Kidney (tissue), 14 donors: ENCODE measurements around the gene TMPRSS3. TPM values are rescaled to one million over a fixed set of nuclear protein-coding genes. Genes with fewer than 3 reads are reported as not detected.

Experiments used
- DNase-seq, 5 donors: peaks; one replicate each; pipeline ENCODE4 v3.0.0-alpha.2; 2013 to 2020
- FAIRE-seq: peaks from 2 replicates; lab custom pipeline; 2012; peaks lifted over from hg19 to GRCh38; lab: Jason Lieb, UNC
- H3K27ac ChIP-seq, 2 donors: one replicate each; pipeline ENCODE4 v1.7.0; 2013; ENCODE audit warnings: low read depth in 2 of 2, low read length in 2 of 2, inconsistent platforms in 1 of 2
- H3K27me3 ChIP-seq: one replicate; pipeline ENCODE4 v1.7.1; 2013; ENCODE audit warnings: low read length, inconsistent platforms; ENCODE audit not compliant: control insufficient read depth, insufficient read depth
- H3K36me3 ChIP-seq, 3 donors: one replicate each; pipeline versions ENCODE4 v1.7.0 to v1.7.1; 2013; ENCODE audit warnings: low read length in 3 of 3, control low read depth in 1 of 3, inconsistent platforms in 1 of 3; ENCODE audit not compliant: insufficient read depth in 3 of 3, control insufficient read depth in 2 of 3
- H3K4me1 ChIP-seq, 3 donors: one replicate each; pipeline versions ENCODE4 v1.7.0 to v1.7.1; 2013; ENCODE audit warnings: low read length in 3 of 3, inconsistent platforms in 1 of 3, low read depth in 1 of 3; ENCODE audit not compliant: control insufficient read depth in 2 of 3, insufficient read depth in 2 of 3
- H3K4me3 ChIP-seq, 3 donors: one replicate each; pipeline versions ENCODE4 v1.7.0 to v1.8.1; 2013; ENCODE audit warnings: low read length in 3 of 3, control low read depth in 1 of 3, inconsistent platforms in 1 of 3
- H3K9ac ChIP-seq, 3 donors: one replicate each; pipeline versions ENCODE4 v1.7.0 to v1.7.1; 2013; ENCODE audit warnings: low read length in 3 of 3, control low read depth in 1 of 3, inconsistent platforms in 1 of 3
- H3K9me3 ChIP-seq, 3 donors: one replicate each; pipeline versions ENCODE4 v1.7.0 to v1.7.1; 2013; ENCODE audit warnings: low read length in 3 of 3, control low read depth in 1 of 3, inconsistent platforms in 1 of 3; ENCODE audit not compliant: control insufficient read depth in 2 of 3, insufficient read depth in 1 of 3
- intact Hi-C: fragments of 100-400 bp; cut with DNase I; formaldehyde crosslinking; loops from one replicate; pipeline ENCODE4 v1.11.1; 2022
- polyA plus RNA-seq: library from polyadenylated mRNA; stranded (reverse); fragments of 350-450 nt; fragmentation: Illumina TruSeq; extraction: RNeasy Lipid Tissue Mini Kit (QIAGEN cat#74804); gene quantifications from one replicate; pipeline ENCODE4 v1.2.3, GENCODE V29; 2014; ENCODE audit warnings: low read depth, low replicate concordance; ENCODE audit not compliant: insufficient read depth
- total RNA-seq: library from RNA; stranded (reverse); fragmentation: NEBNext Ultra II Directional; extraction: Animal tissue kit (Norgen Biotek cat#: 25700); gene quantifications from one replicate; pipeline ENCODE4 v1.2.1, GENCODE V29; 2021
- TF ChIP-seq, protein P1 (sequence below): IDR thresholded peaks from 3 replicates; pipeline ENCODE4 v1.5.1; 2012; ENCODE audit warnings: mild to moderate bottlenecking, moderate library complexity, borderline replicate concordance; ENCODE audit not compliant: insufficient read depth; ENCODE audit errors: extremely low read depth
- donor health status: control.
- donor health status: control.
- donor health status: control.
- donor health status: control.
- donor health status: control.
- donor health status: DM: yes; HTN: yes; CAD: no.
- donor health status: Normal renal cell carcinoma (clear cell type).

Gene TMPRSS3
- total and polyA plus RNA-seq, 2 donors from 2014 or later, result 3.0 to 15.4 TPM

DNA sequence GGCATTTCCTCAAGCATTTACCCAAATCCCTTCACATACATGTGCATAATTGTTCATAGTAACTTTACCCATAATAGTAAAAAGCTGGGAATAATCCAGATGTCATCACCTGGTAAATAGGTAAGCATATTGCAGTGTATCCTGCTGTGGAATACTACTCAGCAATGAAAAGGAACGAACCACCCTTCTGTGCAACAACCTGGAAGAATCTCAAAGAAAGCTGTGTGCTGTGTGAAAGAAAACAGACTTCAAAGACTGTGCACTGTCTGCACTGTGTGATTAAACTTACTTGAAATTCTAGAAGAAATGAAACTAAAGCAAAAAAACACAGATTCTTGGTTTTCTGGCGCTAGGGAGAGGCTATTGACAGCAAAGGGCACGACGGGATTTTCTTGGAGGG, 58.6 kb downstream of the TMPRSS3 start:
- no peaks in the 10 kb centered on the region for H3K27me3 ChIP-seq
- intact Hi-C loops, result loop anchor here (10.0 kb wide), 1 partner anchor 108 kb away; no protein-coding TSS in a partner anchor
- no peaks in the 10 kb centered on the region for H3K36me3 ChIP-seq
- peaks cover 0 to 9% (median 0%) of the 10 kb centered on the region in 3 donors for H3K4me1 ChIP-seq
- no peak overlapping the region for H3K9ac ChIP-seq
- FAIRE-seq (no peak), DNase-seq (no peak)
- no peak overlapping the region for H3K4me3 ChIP-seq
- no peak overlapping the region for H3K27ac ChIP-seq
- H3K9me3 ChIP-seq, result no peaks in the 10 kb centered on the region
- TF ChIP-seq, protein P1, sequence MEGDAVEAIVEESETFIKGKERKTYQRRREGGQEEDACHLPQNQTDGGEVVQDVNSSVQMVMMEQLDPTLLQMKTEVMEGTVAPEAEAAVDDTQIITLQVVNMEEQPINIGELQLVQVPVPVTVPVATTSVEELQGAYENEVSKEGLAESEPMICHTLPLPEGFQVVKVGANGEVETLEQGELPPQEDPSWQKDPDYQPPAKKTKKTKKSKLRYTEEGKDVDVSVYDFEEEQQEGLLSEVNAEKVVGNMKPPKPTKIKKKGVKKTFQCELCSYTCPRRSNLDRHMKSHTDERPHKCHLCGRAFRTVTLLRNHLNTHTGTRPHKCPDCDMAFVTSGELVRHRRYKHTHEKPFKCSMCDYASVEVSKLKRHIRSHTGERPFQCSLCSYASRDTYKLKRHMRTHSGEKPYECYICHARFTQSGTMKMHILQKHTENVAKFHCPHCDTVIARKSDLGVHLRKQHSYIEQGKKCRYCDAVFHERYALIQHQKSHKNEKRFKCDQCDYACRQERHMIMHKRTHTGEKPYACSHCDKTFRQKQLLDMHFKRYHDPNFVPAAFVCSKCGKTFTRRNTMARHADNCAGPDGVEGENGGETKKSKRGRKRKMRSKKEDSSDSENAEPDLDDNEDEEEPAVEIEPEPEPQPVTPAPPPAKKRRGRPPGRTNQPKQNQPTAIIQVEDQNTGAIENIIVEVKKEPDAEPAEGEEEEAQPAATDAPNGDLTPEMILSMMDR, result no peak

- Histone ChIP-seq H3K27ac (no peak overlapping the region), H3K4me3 (no peak overlapping the region), H3K9ac (no peak overlapping the region), H3K4me1 (peaks cover 0 to 9% (median 0%) of the 10 kb centered on the region in 3 donors), H3K36me3 (no peaks in the 10 kb centered on the region), H3K27me3 (no peaks in the 10 kb centered on the region), H3K9me3 (peaks cover 0 to 8% (median 0%) of the 10 kb centered on the region in 3 donors)
- DNase-seq (peak in 4 of 5 donors; percentile 50 to 66 (median 58)), FAIRE-seq (no peak)
- TF ChIP-seq, protein P1, result no peak
- intact Hi-C loops, result loop anchor here (10.0 kb wide), 1 partner anchor 109 kb away; no protein-coding TSS in a partner anchor
Measured at GRCh38 chr21:42336054-42336453, 59.8 kb downstream of the TMPRSS3 start.

- FAIRE-seq (no peak), DNase-seq (no peak)
- peaks cover 0 to 8% (median 0%) of the 10 kb centered on the region in 3 donors for H3K9me3 ChIP-seq
- no peak overlapping the region for H3K27ac ChIP-seq
- H3K9ac ChIP-seq, result no peak overlapping the region
- no peaks in the 10 kb centered on the region for H3K27me3 ChIP-seq
- no peaks in the 10 kb centered on the region for H3K36me3 ChIP-seq
- no peak overlapping the region for H3K4me3 ChIP-seq
- intact Hi-C loops, result loop anchor here (10.0 kb wide), 1 partner anchor 112 kb away; no protein-coding TSS in a partner anchor
- TF ChIP-seq, protein P1, result no peak
- peaks cover 0 to 1% (median 0%) of the 10 kb centered on the region in 3 donors for H3K4me1 ChIP-seq
Measured at GRCh38 chr21:42332557-42333317, 63.1 kb downstream of the TMPRSS3 start.
